ENCODE measurements around the gene PATL1.

DNA sequence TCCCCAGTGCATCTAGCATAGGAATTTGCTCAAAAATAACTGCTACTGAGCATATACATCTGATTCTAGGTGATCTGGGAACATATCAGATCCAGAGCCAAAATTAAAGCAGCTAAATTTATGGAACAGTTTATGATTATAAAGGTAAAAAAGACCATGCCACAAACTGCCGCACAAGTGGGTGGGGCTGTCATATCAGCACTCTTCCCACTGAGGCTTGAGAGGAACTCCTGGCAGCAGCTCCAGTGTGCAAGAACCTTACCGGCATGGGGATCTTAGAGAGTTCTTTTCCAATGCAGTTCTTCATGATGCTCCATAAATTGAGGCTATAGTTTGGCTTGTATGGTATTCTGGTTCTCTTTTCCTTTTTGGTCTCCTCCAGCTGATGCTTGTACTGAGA lies 68.6 kb downstream of the PATL1 start:
- TF ChIP-seq GABPA (IDR thresholded peaks at IDR 0.05; ENCODE audit: borderline replicate concordance, insufficient read depth, low read length) (no peak), POLR2A (IDR thresholded peaks at IDR 0.05; ENCODE audit: control extremely low read depth in 1 of 2, low read depth in 2 of 2, low read length in 2 of 2) (no peak)
- TF ChIP-seq, protein P1, sequence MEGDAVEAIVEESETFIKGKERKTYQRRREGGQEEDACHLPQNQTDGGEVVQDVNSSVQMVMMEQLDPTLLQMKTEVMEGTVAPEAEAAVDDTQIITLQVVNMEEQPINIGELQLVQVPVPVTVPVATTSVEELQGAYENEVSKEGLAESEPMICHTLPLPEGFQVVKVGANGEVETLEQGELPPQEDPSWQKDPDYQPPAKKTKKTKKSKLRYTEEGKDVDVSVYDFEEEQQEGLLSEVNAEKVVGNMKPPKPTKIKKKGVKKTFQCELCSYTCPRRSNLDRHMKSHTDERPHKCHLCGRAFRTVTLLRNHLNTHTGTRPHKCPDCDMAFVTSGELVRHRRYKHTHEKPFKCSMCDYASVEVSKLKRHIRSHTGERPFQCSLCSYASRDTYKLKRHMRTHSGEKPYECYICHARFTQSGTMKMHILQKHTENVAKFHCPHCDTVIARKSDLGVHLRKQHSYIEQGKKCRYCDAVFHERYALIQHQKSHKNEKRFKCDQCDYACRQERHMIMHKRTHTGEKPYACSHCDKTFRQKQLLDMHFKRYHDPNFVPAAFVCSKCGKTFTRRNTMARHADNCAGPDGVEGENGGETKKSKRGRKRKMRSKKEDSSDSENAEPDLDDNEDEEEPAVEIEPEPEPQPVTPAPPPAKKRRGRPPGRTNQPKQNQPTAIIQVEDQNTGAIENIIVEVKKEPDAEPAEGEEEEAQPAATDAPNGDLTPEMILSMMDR (IDR thresholded peaks at IDR 0.05; ENCODE audit: control extremely low read depth in 1 of 3, insufficient read depth in 1 of 3, low read depth in 1 of 3, low read length in 3 of 3), result no peak

Data from H1 (cell line).